ENCODE measurements around the gene NAP1L4. TPM values are rescaled to one million over a fixed set of nuclear protein-coding genes. Genes with fewer than 3 reads are reported as not detected.

NAP1L4 gene
- total RNA-seq, 1 donor from 2014 or later: 83.5 TPM

DNA sequence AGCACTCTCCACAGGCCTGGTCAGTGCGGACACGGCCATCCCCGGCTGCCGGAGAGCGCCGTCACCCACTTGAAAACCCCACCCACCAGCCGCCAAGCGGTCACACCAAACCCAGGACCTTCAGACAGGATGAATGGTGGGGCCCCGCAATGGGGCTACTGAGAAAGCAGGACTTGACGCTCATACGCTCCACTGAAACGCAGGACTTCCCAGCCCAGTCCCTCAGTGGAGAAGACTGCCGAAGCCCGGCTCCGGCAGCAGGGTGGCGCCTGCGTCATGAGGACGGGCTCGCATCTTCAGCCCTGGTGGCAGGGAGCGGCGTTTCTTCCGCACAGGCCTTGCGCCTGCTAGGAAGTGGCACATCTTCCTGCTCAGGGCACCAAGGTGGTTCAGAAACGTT lies 47.6 kb downstream of the NAP1L4 start:
- TF ChIP-seq CTCF (IDR thresholded peaks at IDR 0.05): no peak
- no peaks in the 10 kb centered on the region for H3K27me3 Mint-ChIP-seq (ENCODE audit: low read depth)
- H3K27ac Mint-ChIP-seq (ENCODE audit: unreplicated experiment): peak overlapping the region; percentile 67
- H3K9me3 Mint-ChIP-seq (ENCODE audit: low read depth): peaks cover 3% of the 10 kb centered on the region
- peaks cover 32% of the 10 kb centered on the region for H3K4me1 Mint-ChIP-seq (ENCODE audit: low read depth)
- DNase-seq (ENCODE audit: low spot score): peak; percentile 76
- peaks cover 16% of the 10 kb centered on the region for H3K36me3 Mint-ChIP-seq (ENCODE audit: low read depth)
- peak overlapping the region; percentile 16 for H3K4me3 Mint-ChIP-seq (ENCODE audit: unreplicated experiment)

DNA sequence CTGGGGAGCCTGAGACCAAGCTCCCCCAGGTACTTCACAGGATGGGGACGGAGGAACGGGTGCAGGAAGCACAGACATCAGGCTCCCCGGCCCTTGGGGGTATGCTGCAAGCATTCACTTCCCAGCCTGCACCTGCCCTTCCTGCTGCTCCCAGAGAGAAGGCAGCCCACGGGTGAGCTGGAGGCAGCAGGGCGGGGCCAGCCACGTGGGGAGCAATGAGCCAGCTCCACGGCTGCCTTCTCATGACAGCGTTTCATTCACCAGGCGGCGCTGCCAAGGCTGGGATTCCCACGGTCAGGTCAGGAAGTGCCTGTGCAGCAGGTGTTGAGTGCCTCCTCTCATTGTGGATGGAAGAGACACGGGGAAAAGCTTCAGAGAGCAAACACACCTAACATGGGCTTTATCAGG lies 48.4 kb downstream of the NAP1L4 start:
- Mint-ChIP-seq H3K27me3 (ENCODE audit: low read depth) (no peaks in the 10 kb centered on the region), H3K27ac (ENCODE audit: unreplicated experiment) (no peak overlapping the region), H3K4me1 (ENCODE audit: low read depth) (peaks cover 31% of the 10 kb centered on the region), H3K9me3 (ENCODE audit: low read depth) (peaks cover 9% of the 10 kb centered on the region), H3K36me3 (ENCODE audit: low read depth) (peaks cover 15% of the 10 kb centered on the region), H3K4me3 (ENCODE audit: unreplicated experiment) (no peak overlapping the region)
- peak; percentile 90 for DNase-seq (ENCODE audit: low spot score)
- no peak for TF ChIP-seq CTCF (IDR thresholded peaks at IDR 0.05)

GRCh38 chr11:2942872-2943710 lies 49.0 kb downstream of the NAP1L4 start:
- H3K9me3 Mint-ChIP-seq (ENCODE audit: low read depth): peaks cover 15% of the 10 kb centered on the region
- TF ChIP-seq CTCF (IDR thresholded peaks at IDR 0.05): no peak
- no peak overlapping the region for H3K4me3 Mint-ChIP-seq (ENCODE audit: unreplicated experiment)
- no peaks in the 10 kb centered on the region for H3K27me3 Mint-ChIP-seq (ENCODE audit: low read depth)
- peaks cover 31% of the 10 kb centered on the region for H3K4me1 Mint-ChIP-seq (ENCODE audit: low read depth)
- no peak overlapping the region for H3K27ac Mint-ChIP-seq (ENCODE audit: unreplicated experiment)
- peak; percentile 90 for DNase-seq (ENCODE audit: low spot score)
- peaks cover 19% of the 10 kb centered on the region for H3K36me3 Mint-ChIP-seq (ENCODE audit: low read depth)

DNA sequence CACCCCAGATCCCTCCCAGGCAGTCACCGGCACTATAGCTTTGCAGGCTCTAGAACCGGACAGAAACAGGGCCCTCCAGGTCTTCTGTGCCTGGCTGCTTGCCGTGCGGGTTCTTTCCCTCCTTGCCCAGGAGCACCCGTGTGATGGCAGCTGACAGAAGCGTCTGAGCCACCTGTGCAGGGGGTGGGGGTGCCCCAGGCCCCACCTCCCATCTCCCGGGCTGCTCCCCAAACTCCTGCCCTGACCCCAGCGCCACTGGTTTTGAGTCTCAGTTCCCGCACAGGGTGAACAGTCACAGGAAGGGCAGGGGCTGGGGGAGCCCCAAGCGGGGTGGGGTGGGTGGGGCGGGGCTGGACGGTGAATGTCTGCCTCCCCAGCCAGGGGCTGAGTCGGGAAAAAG lies 49.7 kb downstream of the NAP1L4 start:
- Mint-ChIP-seq H3K27me3 (ENCODE audit: low read depth) (no peaks in the 10 kb centered on the region), H3K4me1 (ENCODE audit: low read depth) (peaks cover 26% of the 10 kb centered on the region), H3K27ac (ENCODE audit: unreplicated experiment) (no peak overlapping the region), H3K9me3 (ENCODE audit: low read depth) (peaks cover 21% of the 10 kb centered on the region), H3K36me3 (ENCODE audit: low read depth) (peaks cover 19% of the 10 kb centered on the region), H3K4me3 (ENCODE audit: unreplicated experiment) (no peak overlapping the region)
- TF ChIP-seq CTCF (IDR thresholded peaks at IDR 0.05): no peak
- peak; percentile 85 for DNase-seq (ENCODE audit: low spot score)

GRCh38 chr11:2940921-2941821 lies 51.0 kb downstream of the NAP1L4 start:
- TF ChIP-seq CTCF (IDR thresholded peaks at IDR 0.05): no peak
- Mint-ChIP-seq H3K27ac (ENCODE audit: unreplicated experiment) (peak overlapping the region; percentile 22), H3K4me1 (ENCODE audit: low read depth) (peaks cover 15% of the 10 kb centered on the region), H3K27me3 (ENCODE audit: low read depth) (no peaks in the 10 kb centered on the region), H3K36me3 (ENCODE audit: low read depth) (peaks cover 22% of the 10 kb centered on the region), H3K9me3 (ENCODE audit: low read depth) (peaks cover 23% of the 10 kb centered on the region), H3K4me3 (ENCODE audit: unreplicated experiment) (no peak overlapping the region)
- peak; percentile 86 for DNase-seq (ENCODE audit: low spot score)

Data from chondrocyte (in vitro differentiated cells).